Cardiac atrium fibroblast (primary cell): Measurements from ENCODE around the gene GPR52. TPM values are rescaled to one million over a fixed set of nuclear protein-coding genes. Genes with fewer than 3 reads are reported as not detected.

Experiments
- total RNA-seq: library from RNA; depleted of rRNA; stranded (reverse); fragments of >200 nt; gene quantifications from 2 replicates; pipeline ENCODE4 v1.2.3, GENCODE V29; 2015

Gene GPR52, protein sequence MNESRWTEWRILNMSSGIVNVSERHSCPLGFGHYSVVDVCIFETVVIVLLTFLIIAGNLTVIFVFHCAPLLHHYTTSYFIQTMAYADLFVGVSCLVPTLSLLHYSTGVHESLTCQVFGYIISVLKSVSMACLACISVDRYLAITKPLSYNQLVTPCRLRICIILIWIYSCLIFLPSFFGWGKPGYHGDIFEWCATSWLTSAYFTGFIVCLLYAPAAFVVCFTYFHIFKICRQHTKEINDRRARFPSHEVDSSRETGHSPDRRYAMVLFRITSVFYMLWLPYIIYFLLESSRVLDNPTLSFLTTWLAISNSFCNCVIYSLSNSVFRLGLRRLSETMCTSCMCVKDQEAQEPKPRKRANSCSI
- total RNA-seq = not detected in 2 replicates

DNA sequence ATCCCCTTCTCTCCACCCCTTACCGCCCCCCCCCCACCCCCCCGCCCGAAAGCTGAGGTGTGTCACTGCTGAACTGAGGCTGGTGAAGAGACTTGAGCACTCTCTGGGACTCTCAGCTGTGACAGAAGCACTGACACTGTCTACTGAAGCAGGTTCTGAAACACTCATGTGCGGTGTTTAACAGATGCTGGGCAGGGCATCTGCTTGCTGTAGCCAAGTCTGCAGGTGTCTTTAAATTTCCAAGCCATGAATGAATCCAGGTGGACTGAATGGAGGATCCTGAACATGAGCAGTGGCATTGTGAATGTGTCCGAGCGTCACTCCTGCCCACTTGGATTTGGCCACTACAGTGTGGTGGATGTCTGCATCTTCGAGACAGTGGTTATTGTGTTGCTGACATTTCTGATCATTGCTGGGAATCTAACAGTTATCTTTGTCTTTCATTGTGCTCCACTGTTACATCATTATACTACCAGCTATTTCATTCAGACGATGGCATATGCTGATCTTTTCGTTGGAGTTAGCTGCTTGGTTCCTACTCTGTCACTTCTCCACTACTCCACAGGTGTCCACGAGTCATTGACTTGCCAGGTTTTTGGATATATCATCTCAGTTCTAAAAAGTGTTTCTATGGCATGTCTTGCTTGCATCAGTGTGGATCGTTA is at the start of gene GPR52:
Gene GPR52, plus strand, starts transcription at position 99 of the 665 bp plus-strand sequence. Its CDS starts 148 bp downstream, at position 247.

